GF-D8 (cell line): Measurements from ENCODE around the gene ZSCAN25.
"Not testable (repeated sequence)": the region's sequence is repeated elsewhere in the genome, so short reads cannot be mapped to it uniquely, and the experiment has no call there.

Experiments
- DNase-seq: peaks from one replicate; lab custom pipeline; 2025; lab: John Stamatoyannopoulos, UW

Gene ZSCAN25

GRCh38 chr7:99616359-99617191 lies at the start of gene ZSCAN25:
Gene ZSCAN25 (plus strand): TSS chr7:99616946. CDS start chr7:99619607, 2,661 bp downstream.
- DNase-seq = peak; percentile 77

GRCh38 chr7:99568770-99569169 lies 48.0 kb upstream of the ZSCAN25 start:
- DNase-seq = not testable (repeated sequence)

GRCh38 chr7:99571768-99572167 lies 45.0 kb upstream of the ZSCAN25 start:
- DNase-seq = no peak

GRCh38 chr7:99573257-99573656 lies 43.5 kb upstream of the ZSCAN25 start:
- no peak for DNase-seq

- DNase-seq = no peak
These were observed 40.5 kb upstream of the ZSCAN25 start for GRCh38 chr7:99576251-99576650.

- no peak for DNase-seq
These were observed 37.3 kb upstream of the ZSCAN25 start for GRCh38 chr7:99579281-99579955.

- no peak for DNase-seq
These were observed 36.6 kb upstream of the ZSCAN25 start for GRCh38 chr7:99579956-99580777.

GRCh38 chr7:99580778-99581332 lies 35.9 kb upstream of the ZSCAN25 start:
- DNase-seq = not testable (repeated sequence)

- DNase-seq = no peak
These were observed 27.9 kb upstream of the ZSCAN25 start for GRCh38 chr7:99588868-99589267.

- no peak for DNase-seq
These were observed 21.6 kb upstream of the ZSCAN25 start for GRCh38 chr7:99594948-99595745.

GRCh38 chr7:99596408-99596955 lies 20.3 kb upstream of the ZSCAN25 start:
- no peak for DNase-seq

- no peak for DNase-seq
These were observed 18.8 kb upstream of the ZSCAN25 start, which contains the start of gene TMEM225B for GRCh38 chr7:99597762-99598501. Gene TMEM225B (plus strand): TSS chr7:99598267. CDS start chr7:99604389, 6,122 bp downstream.

- no peak for DNase-seq
These were observed 16.9 kb upstream of the ZSCAN25 start for GRCh38 chr7:99599836-99600235.

- no peak for DNase-seq
These were observed 15.0 kb upstream of the ZSCAN25 start for GRCh38 chr7:99601656-99602310.

- no peak for DNase-seq
These were observed 11.2 kb upstream of the ZSCAN25 start for GRCh38 chr7:99605527-99605926.

GRCh38 chr7:99606531-99606930 lies 10.2 kb upstream of the ZSCAN25 start:
- DNase-seq = no peak

- DNase-seq = no peak
These were observed 9.2 kb upstream of the ZSCAN25 start for GRCh38 chr7:99607548-99607947.

- DNase-seq = no peak
These were observed 2.3 kb upstream of the ZSCAN25 start for GRCh38 chr7:99614495-99614894.

GRCh38 chr7:99615989-99616358 lies 772 bp upstream of the ZSCAN25 start:
- DNase-seq = no peak
